Measurements from ENCODE around the gene PRRC2B. TPM values are rescaled to one million over a fixed set of nuclear protein-coding genes. Genes with fewer than 3 reads are reported as not detected.

Gene PRRC2B
- total and polyA plus RNA-seq, 12 donors = 26.4 to 153 (median 126) TPM

DNA sequence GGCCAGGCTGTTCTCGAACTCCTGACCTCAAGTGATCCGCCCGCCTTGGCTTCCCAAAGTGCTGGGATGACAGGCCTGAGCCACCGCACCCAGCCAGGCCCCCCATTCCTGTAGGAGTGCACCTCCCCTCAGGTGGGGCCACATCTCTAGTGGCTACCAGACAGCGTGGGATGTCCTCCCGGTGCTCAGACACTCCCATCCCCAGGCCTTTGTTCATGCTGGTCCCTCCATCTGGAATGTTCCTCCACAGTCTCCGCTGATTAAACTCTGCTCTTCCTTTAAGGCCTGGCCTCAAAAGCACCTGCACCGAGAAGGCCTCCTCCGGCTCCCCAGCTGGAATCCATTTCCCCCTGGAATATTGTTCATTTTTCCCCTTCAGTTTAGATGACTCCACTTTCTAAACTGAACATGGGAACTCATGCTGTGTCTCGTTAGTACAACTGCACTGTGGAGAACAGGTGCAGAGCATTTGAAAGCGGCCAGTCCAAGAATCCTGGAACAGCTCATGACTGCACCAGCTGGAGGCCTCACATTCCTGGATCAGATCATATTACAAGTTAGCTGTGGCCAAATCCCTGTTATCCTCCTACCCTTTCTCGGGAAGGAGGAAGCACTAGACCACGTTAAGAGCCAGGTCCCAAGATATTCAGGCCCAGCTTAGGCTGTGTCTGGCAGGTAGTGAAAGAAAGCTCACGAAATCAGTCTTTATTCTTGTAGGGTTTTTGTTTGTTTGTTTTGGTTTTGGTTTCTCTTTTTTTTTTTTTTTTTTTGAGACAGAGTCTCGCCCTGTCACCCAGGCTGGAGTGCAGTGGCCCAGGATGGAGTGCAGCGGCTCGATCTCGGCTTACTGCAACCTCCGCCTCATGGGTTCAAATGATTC is 10.8 kb upstream of the PRRC2B start:
- TF ChIP-seq, protein P1, sequence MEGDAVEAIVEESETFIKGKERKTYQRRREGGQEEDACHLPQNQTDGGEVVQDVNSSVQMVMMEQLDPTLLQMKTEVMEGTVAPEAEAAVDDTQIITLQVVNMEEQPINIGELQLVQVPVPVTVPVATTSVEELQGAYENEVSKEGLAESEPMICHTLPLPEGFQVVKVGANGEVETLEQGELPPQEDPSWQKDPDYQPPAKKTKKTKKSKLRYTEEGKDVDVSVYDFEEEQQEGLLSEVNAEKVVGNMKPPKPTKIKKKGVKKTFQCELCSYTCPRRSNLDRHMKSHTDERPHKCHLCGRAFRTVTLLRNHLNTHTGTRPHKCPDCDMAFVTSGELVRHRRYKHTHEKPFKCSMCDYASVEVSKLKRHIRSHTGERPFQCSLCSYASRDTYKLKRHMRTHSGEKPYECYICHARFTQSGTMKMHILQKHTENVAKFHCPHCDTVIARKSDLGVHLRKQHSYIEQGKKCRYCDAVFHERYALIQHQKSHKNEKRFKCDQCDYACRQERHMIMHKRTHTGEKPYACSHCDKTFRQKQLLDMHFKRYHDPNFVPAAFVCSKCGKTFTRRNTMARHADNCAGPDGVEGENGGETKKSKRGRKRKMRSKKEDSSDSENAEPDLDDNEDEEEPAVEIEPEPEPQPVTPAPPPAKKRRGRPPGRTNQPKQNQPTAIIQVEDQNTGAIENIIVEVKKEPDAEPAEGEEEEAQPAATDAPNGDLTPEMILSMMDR (IDR thresholded peaks at IDR 0.05) = no peak
- ATAC-seq = peak; percentile 90 to 97 (median 96)
- no peak overlapping the region for H3K4me3 ChIP-seq
- no peaks in the 10 kb centered on the region for H3K27me3 ChIP-seq
- H3K27ac ChIP-seq = peak overlapping the region in 9 of 10 donors; percentile 23 to 84 (median 64)
- peaks cover 0 to 23% (median 14%) of the 10 kb centered on the region in 9 donors for H3K4me1 ChIP-seq
- H3K9me3 ChIP-seq = no peaks in the 10 kb centered on the region
- 48 to 50% methylated on average over 19 of the region's 19 CpGs for WGBS, 2 donors
- intact Hi-C loops (cut with DNase I) = no loop called here
- DNase-seq = peak in 1 of 2 donors; percentile 73
- no peaks in the 10 kb centered on the region for H3K36me3 ChIP-seq

DNA sequence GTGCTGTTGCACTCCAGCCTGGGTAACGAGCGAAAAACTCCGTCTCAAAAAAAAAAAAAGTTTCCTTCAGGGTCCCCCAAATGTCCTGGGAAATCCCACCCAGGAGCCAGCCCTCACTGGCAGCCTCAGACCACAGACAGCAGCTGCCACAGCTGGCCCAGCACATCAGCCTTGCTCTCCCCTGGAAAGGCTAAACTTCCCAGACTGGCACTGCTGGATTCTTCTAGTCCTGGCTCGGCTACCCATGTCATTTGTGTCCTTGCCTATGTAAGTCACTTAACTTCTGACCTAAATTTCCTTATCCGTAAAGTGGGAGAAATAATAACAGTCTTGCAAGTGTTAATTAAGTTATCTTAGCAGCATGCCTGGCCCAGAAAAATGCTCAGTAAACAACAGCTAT is 8.6 kb upstream of the PRRC2B start:
- no peak overlapping the region for H3K27ac ChIP-seq
- H3K4me1 ChIP-seq = peaks cover 0 to 23% (median 14%) of the 10 kb centered on the region in 9 donors
- no peaks in the 10 kb centered on the region for H3K27me3 ChIP-seq
- 67 to 83% methylated on average over 5 of the region's 5 CpGs for WGBS, 2 donors
- DNase-seq (no peak), ATAC-seq (no peak)
- TF ChIP-seq, protein P1 (IDR thresholded peaks at IDR 0.05) = no peak
- intact Hi-C loops (cut with DNase I) = no loop called here
- no peaks in the 10 kb centered on the region for H3K36me3 ChIP-seq
- no peak overlapping the region for H3K4me3 ChIP-seq
- H3K9me3 ChIP-seq = no peaks in the 10 kb centered on the region

DNA sequence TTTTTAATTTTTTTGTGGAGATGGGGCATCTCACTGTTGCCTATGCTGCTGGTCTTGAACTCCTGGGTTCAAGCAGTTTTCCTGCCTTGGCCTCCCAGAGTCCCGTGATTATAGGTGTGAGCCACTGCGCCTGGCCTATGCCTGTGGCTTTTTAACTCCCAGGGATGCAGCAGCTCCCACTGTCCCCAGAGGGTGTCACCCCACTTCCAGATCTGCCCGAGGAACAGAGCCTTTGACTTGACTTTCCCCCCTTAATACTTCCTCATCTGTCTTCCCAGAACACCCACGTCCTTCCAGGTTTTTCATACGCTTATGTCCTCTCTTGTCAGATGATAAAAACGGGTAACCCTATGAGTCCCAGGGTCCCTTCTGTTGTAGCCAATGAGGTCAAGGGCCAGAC is 7.6 kb upstream of the PRRC2B start:
- TF ChIP-seq, protein P1 (IDR thresholded peaks at IDR 0.05) = peak in 6 of 9 donors; percentile 5 to 32 (median 18)
- intact Hi-C loops (cut with DNase I) = no loop called here
- no peaks in the 10 kb centered on the region for H3K9me3 ChIP-seq
- no peaks in the 10 kb centered on the region for H3K36me3 ChIP-seq
- no peak for DNase-seq
- no peak overlapping the region for H3K4me3 ChIP-seq
- no peak overlapping the region for H3K27ac ChIP-seq
- ATAC-seq = peak in 1 of 8 donors; percentile 53
- WGBS, 2 donors = 73 to 74% methylated on average over 6 of the region's 6 CpGs
- H3K27me3 ChIP-seq = no peaks in the 10 kb centered on the region
- peaks cover 0 to 23% (median 14%) of the 10 kb centered on the region in 9 donors for H3K4me1 ChIP-seq

GRCh38 chr9:131387394-131387793 is 6.5 kb upstream of the PRRC2B start:
- 68 to 85% methylated on average over 6 of the region's 6 CpGs for WGBS, 2 donors
- no peaks in the 10 kb centered on the region for H3K36me3 ChIP-seq
- TF ChIP-seq, protein P1 (IDR thresholded peaks at IDR 0.05) = no peak
- DNase-seq (no peak), ATAC-seq (no peak)
- H3K4me1 ChIP-seq = peaks cover 0 to 20% (median 11%) of the 10 kb centered on the region in 9 donors
- intact Hi-C loops (cut with DNase I) = no loop called here
- H3K27me3 ChIP-seq = no peaks in the 10 kb centered on the region
- no peaks in the 10 kb centered on the region for H3K9me3 ChIP-seq
- no peak overlapping the region for H3K4me3 ChIP-seq
- no peak overlapping the region for H3K27ac ChIP-seq
